Amniotic stem cell (primary cell): ENCODE data around the gene HIF3A.

ENCODE experiments used
- DNase-seq: peaks from one replicate; lab custom pipeline; 2025; lab: John Stamatoyannopoulos, UW

Gene HIF3A

DNA sequence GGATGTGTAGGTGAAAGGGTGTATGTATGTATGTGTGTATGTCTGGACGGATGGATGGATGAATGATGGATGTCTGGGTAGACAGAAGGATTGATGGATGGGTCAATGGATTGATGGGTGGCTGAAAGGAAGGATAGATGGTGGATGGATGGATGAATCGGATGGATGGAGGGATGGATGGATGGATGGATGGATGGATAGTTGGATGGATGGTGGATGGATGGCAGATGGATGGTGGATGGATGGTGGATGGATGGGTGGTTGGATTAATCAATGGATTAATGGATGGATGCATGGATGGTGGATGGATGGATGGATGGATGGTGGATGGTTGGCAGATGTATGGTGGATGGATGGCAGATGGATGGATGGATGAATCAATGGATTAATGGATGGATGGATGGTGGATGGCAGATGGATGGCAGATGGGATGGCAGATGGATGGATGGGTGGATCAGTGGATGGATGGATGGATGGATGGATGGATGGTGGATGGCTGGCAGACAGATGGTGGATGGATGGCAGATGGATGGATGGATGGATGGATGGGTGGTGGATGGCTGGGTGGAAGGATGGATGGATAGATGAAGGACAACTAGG lies 33.6 kb downstream of the HIF3A start:
- DNase-seq: no peak

DNA sequence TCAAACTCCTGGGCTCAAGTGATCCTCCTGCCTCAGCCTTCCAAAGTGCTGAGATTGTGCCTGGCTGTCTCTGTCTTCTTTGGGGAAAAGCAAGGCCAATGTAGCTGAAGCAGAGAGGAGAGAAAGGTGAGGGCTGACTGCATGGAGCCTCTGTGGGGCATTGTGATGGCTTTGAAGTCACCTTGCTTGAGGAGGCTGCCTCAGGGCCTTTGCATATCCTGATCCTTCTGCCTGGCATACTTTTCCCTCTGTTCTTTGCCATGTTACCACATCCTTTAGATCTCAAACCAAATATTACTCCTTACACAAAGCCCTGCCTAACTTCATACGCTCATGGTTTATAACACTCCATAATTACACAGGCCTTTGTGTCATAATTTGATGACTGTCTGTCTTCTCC lies 40.6 kb downstream of the HIF3A start:
- DNase-seq: no peak

DNA sequence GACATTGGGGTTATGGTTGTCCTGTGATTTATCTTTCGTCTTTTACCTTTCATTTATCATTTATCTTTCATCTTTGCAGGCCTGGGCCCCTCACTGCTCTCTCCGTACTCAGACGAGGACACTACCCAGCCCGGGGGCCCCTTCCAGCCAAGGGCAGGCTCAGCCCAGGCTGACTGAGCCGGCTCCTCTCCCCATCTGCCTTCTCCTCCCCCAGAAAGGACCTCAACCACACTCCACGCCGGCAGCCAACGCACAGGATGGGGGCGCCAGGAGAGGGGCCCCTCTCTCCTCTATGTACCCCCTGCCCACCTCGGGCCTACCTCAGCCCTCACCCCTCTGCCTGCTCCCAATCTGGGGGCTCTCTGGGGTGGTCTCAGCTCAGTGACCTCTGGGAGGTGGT lies 42.6 kb downstream of the HIF3A start:
- DNase-seq: no peak

GRCh38 chr19:46340051-46340659 lies 43.3 kb downstream of the HIF3A start:
- DNase-seq: no peak

GRCh38 chr19:46341937-46342336 lies 45.1 kb downstream of the HIF3A start:
- DNase-seq: no peak

- DNase-seq: no peak
These were observed 47.5 kb downstream of the HIF3A start for GRCh38 chr19:46344363-46344762.

DNA sequence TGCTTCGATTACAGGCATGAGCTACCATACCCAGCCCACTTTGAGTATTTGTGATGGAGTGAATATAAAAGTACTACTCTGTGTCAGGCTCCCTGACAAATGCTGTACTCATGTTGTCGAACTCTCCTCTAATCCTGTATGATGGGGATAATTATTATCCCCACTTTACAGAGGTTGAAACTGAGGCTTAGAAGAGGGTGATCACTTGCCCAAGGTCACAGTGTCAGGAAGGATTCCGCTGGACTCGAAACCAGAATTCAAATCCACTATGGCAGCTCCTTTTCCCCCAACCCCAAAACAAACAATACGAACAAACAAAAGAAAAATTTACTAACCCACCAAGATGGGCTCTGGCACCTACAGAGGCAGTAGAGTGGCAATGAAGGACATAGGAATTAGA lies 48.3 kb downstream of the HIF3A start:
- no peak for DNase-seq

DNA sequence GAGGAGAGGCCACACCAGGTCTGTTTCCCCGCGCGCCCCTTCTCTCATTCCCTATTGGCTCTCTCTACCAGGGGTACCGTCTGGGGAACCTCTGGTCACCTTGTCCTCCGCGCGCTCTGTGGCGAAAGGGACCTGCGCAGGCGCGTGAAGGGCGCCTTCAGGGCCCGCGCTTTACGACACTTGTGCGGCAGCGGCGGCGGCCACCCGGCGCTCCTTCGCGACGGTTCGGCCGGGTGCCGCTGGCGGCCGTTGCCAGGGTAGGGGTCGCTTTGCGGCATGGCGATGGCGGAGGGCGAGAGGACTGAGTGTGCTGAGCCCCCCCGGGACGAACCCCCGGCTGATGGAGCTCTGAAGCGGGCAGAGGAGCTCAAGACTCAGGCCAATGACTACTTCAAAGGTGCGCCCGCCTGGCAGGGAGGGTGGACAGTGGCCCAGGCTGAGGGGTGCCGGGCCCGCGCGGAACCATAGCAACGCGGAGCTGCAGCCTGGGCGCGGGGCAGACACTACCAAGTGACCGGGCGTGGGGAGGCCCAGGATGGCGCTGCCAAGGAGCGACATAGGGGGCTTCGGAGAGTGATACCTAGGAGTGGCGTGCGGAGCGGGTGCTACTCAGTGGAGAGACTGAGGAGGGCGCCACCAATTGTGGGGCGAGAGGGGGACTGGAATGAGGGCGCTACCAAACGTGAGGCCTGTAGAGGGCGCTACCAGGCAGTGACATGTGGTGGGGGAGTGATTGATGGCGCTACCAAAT lies 50.2 kb downstream of the HIF3A start, which contains the start of gene PPP5C:
Gene PPP5C, plus strand, starts transcription at position 267 of the 751 bp plus-strand sequence. Its CDS starts 10 bp downstream, at position 277.
- peak; percentile 80 for DNase-seq

DNA sequence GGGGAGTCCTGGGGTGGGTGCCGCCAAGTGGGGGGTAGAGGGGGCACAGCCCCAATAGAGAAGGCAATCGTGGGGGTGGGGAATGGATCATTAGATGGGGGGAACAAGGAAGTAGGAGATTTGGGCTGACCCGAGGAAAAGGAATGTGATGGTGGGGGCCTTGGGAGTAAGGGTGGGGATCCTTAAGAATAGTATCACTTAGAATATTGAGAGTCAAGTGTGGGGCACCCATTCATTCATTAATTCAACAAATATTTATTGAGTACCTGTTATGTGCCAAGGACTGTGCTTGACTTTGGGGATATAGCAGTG lies 50.7 kb downstream of the HIF3A start:
- DNase-seq: no peak

GRCh38 chr19:46347985-46348384 lies 51.1 kb downstream of the HIF3A start:
- no peak for DNase-seq

GRCh38 chr19:46349311-46349993 lies 52.6 kb downstream of the HIF3A start:
- DNase-seq: no peak

DNA sequence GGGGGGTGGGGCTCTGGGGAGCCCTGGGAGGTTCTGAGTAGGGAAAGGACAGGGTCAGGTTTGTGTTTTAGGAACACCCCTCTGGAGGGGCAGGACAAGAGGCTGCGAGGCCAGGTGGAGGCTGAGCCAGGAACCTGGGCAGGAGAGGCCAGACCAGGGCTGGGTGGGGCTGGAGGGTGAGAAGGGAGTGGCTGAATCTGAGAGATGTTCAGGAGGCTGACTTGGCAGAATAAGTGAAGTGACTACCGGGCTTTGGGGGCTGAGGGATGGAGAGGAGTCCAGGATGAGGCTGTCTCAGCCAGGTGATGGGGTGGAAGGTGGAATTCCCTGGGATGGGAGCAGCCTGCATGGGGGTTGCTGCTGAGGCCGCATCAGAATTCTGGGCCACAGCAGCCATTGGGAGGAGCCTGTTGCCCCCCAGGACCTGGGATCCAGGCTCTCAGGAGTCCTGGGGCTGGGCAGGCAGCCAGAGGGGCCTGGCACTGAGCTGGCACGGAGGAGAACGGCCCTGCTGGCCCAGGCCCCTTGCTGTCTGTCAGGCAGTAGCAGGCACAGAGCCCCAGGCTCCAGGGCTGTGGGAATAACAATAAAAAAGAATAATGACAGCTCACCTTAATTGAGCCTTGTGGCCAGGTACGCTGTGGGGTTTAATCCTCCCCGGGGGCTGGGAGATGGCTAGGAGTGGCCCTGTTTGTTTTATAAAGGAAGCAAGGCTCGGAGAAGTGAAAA lies 53.4 kb downstream of the HIF3A start:
- no peak for DNase-seq

- DNase-seq: no peak
These were observed 53.9 kb downstream of the HIF3A start for GRCh38 chr19:46350758-46351159.

DNA sequence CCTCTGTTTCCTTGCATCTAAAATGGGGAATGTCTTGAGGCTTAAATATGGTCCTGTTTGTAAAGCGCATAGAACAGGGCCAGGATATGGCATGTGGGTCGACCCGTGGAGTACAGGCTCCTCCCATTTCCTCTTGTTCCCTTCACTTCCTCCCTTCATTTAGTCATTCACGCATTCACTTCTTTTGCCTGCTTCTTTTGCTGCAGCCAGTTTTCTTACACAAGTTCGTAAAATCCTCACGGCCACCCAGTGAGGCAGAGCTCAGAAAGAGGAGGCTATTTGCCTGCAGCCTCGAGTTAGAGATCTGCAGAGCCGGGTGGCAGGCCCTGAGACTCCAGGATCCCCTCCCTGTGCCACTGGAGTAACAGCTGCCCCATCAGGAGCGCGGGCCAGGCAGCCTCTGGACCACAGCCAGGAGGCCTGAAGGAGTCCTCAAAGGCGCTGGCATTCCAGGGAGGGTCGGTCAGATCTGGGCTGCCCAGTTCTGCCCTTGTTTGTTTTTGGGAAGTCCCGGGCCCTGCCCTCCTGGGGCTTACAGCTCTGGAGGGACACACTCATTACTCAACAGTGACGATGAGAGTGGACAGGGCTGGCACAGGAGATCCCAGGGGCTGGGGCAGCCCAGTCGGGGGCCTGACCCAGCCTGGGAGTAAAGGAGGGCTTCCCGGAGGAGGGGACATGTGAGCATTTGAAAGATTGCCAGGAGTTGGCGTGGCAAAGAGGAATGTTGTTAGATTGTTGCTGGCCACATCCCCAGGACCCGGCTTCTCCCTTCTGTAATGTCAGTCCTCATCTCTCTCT lies 54.6 kb downstream of the HIF3A start:
- DNase-seq: no peak

DNA sequence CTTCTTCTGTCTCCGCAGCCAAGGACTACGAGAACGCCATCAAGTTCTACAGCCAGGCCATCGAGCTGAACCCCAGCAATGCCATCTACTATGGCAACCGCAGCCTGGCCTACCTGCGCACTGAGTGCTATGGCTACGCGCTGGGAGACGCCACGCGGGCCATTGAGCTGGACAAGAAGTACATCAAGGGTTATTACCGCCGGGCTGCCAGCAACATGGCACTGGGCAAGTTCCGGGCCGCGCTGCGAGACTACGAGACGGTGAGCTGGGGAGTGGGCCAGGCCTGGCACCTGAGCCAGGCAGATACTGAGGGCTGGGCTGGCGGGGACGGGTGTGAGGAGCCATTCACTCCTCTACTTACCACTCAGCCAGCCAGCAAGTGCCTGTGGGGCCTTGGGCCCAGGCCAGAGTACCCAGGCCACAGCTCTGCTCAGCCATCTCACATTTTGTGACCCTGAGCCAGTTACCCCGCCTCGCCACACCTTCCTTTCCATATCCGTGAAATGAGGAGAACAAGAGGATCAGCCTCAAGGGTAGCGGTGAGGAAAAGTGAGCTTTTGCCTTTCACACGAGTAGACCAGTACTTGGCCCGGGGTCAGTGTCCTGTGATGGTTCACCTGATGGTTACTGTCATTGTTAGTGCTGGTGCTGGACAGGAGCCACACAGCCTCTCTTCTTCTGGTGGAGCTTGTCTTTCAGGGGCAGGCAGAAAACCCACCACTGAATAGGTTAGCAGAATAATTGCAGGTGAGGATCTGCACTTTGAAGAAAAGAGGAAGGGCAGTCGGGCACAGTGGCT lies 57.1 kb downstream of the HIF3A start:
- no peak for DNase-seq

GRCh38 chr19:46355234-46356148 lies 58.6 kb downstream of the HIF3A start:
- DNase-seq: no peak

- DNase-seq: no peak
These were observed 59.6 kb downstream of the HIF3A start for GRCh38 chr19:46356149-46357055.

GRCh38 chr19:46357846-46358583 lies 61.2 kb downstream of the HIF3A start:
- DNase-seq: no peak
